Osteocyte (in vitro differentiated cells): ENCODE measurements around the gene LRP1B. TPM values are rescaled to one million over a fixed set of nuclear protein-coding genes. Genes with fewer than 3 reads are reported as not detected.
A peak's percentile ranks its signal among the peaks of the same experiment; 100 is the strongest.

Source experiments
- DNase-seq: peaks from one replicate; pipeline ENCODE4 v3.0.0; 2021; ENCODE audit warnings: mixed read lengths; ENCODE audit not compliant: unreplicated experiment; ENCODE audit errors: extremely low spot score
- H3K27ac Mint-ChIP-seq: one replicate; pipeline ENCODE4 v1.8.0; 2021; ENCODE audit warnings: mild to moderate bottlenecking, mixed read lengths; ENCODE audit not compliant: unreplicated experiment
- H3K27me3 Mint-ChIP-seq: one replicate; pipeline ENCODE4 v1.8.0; 2021; ENCODE audit warnings: mixed read lengths; ENCODE audit not compliant: unreplicated experiment
- H3K36me3 Mint-ChIP-seq: one replicate; pipeline ENCODE4 v1.8.0; 2021; ENCODE audit warnings: mixed read lengths; ENCODE audit not compliant: unreplicated experiment
- H3K4me1 Mint-ChIP-seq: one replicate; pipeline ENCODE4 v1.8.0; 2021; ENCODE audit warnings: mixed read lengths; ENCODE audit not compliant: unreplicated experiment
- H3K4me3 Mint-ChIP-seq: one replicate; pipeline ENCODE4 v1.8.0; 2021; ENCODE audit warnings: mild to moderate bottlenecking, moderate library complexity, mixed read lengths; ENCODE audit not compliant: unreplicated experiment
- H3K9me3 Mint-ChIP-seq: one replicate; pipeline ENCODE4 v1.8.0; 2021; ENCODE audit warnings: mixed read lengths; ENCODE audit not compliant: unreplicated experiment
- total RNA-seq: library from RNA; stranded (reverse); gene quantifications from 2 replicates; pipeline ENCODE4 v1.2.1, GENCODE V29; 2021
- TF ChIP-seq, protein P1 (sequence below): fragments of 200-600 bp; sonication (generic); IDR thresholded peaks from 2 replicates; pipeline ENCODE4 v1.5.0; 2021; ENCODE audit warnings: antibody characterized with exemption, mild to moderate bottlenecking, moderate library complexity

The LRP1B gene
- total RNA-seq, 1 donor from 2014 or later: 3.6 TPM

DNA sequence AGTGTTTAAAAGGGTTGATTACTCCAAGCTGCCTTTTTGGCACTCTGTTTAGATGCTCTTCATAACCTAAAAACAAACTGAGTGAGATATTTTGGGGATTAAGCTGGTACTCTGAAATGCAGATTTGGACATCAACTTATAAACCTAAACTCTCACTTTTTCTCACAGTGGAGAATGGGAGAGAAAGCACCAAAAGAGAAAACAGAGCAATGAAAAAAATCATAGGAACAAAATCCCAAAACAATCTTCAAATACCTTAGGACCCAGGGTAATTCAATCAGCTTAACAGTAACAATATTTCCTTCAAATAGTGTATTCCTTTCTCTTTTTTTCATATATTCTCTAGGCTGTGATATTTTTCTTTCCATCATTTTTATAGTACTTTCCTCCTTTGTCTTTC lies 11.5 kb downstream of the LRP1B start:
- peaks cover 3% of the 10 kb centered on the region for H3K9me3 Mint-ChIP-seq
- no peak overlapping the region for H3K27ac Mint-ChIP-seq
- TF ChIP-seq, protein P1, sequence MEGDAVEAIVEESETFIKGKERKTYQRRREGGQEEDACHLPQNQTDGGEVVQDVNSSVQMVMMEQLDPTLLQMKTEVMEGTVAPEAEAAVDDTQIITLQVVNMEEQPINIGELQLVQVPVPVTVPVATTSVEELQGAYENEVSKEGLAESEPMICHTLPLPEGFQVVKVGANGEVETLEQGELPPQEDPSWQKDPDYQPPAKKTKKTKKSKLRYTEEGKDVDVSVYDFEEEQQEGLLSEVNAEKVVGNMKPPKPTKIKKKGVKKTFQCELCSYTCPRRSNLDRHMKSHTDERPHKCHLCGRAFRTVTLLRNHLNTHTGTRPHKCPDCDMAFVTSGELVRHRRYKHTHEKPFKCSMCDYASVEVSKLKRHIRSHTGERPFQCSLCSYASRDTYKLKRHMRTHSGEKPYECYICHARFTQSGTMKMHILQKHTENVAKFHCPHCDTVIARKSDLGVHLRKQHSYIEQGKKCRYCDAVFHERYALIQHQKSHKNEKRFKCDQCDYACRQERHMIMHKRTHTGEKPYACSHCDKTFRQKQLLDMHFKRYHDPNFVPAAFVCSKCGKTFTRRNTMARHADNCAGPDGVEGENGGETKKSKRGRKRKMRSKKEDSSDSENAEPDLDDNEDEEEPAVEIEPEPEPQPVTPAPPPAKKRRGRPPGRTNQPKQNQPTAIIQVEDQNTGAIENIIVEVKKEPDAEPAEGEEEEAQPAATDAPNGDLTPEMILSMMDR: no peak
- no peaks in the 10 kb centered on the region for H3K36me3 Mint-ChIP-seq
- DNase-seq: no peak
- H3K27me3 Mint-ChIP-seq: no peaks in the 10 kb centered on the region
- H3K4me1 Mint-ChIP-seq: peaks cover 15% of the 10 kb centered on the region
- H3K4me3 Mint-ChIP-seq: no peak overlapping the region

DNA sequence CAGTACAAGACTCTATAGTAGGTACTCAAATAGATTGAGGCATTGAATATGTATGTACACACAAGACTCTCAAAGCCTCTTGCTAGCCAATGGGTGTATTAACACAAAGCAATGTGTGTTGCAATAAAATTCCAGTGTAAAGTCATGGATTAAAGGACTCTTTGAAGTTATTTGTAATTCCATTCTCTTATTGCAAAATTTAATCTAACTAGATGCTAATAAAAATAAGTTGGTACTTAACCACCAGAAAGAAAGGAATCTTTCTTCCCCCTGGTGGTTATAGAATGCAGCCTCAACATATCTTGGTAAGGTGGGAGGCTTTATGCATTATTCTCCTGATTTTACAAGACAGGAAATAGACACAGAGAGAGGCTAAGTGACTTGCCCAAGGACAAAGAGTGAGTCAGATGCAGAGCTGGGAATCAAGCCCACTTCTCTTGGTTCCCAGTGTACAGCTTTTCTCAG lies 18.0 kb downstream of the LRP1B start:
- Mint-ChIP-seq H3K27ac (no peak overlapping the region), H3K36me3 (no peaks in the 10 kb centered on the region), H3K4me3 (no peak overlapping the region), H3K4me1 (peaks cover 10% of the 10 kb centered on the region), H3K27me3 (no peaks in the 10 kb centered on the region), H3K9me3 (peaks cover 7% of the 10 kb centered on the region)
- TF ChIP-seq, protein P1: peak; percentile 54
- DNase-seq: no peak

DNA sequence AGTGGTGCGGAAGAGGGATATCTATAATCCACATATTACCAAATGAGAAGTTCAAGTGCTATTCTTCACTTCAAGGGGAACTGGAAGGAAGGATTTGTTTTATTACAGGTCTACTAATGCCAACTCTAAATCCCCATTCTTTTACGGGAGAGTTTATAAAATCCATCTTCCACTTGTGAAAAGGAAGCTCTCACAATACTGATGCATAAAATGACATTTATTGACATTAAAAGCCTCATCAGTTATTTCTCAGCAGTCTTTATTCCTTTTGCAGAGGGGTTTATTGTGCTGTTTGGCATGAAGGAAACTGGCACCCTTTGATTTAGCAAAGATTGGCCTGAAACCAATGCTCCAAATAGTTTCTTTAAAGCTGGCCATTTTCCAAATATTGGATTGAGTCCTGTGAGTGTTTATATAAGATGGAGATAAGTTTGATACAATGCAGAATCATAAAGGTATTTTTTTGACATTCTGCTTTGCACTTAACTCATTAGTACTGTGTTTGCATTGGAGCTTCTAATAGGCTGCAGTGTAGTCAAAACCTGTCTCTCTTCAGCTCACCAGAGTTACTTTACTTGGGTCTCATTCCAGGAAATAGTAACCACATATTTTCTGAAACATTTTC lies 26.6 kb downstream of the LRP1B start:
- Mint-ChIP-seq H3K36me3 (no peaks in the 10 kb centered on the region), H3K4me1 (no peaks in the 10 kb centered on the region), H3K27me3 (no peaks in the 10 kb centered on the region), H3K4me3 (no peak overlapping the region), H3K27ac (no peak overlapping the region), H3K9me3 (no peaks in the 10 kb centered on the region)
- TF ChIP-seq, protein P1: no peak
- no peak for DNase-seq

DNA sequence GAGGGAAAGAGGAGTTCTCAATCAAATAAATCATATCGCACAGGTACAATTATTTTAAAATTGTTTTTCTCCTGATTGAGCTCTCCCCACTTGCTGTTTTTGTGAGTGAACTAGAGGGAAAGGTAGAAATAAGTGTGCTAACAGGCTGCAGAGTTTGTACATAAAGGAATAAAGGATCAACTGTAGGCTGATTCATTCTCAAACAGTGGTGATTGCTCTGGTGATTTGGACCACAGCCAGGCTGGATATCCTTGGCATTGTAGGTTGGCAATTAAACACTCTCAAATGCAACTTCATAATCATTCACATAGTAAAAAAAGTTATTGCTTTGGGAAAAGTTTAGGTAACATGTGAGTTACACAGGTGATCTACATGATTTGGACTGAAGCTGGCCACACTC lies 29.8 kb downstream of the LRP1B start:
- H3K4me1 Mint-ChIP-seq: no peaks in the 10 kb centered on the region
- H3K36me3 Mint-ChIP-seq: no peaks in the 10 kb centered on the region
- H3K27ac Mint-ChIP-seq: no peak overlapping the region
- no peak overlapping the region for H3K4me3 Mint-ChIP-seq
- no peaks in the 10 kb centered on the region for H3K9me3 Mint-ChIP-seq
- no peak for DNase-seq
- TF ChIP-seq, protein P1: no peak
- H3K27me3 Mint-ChIP-seq: no peaks in the 10 kb centered on the region

DNA sequence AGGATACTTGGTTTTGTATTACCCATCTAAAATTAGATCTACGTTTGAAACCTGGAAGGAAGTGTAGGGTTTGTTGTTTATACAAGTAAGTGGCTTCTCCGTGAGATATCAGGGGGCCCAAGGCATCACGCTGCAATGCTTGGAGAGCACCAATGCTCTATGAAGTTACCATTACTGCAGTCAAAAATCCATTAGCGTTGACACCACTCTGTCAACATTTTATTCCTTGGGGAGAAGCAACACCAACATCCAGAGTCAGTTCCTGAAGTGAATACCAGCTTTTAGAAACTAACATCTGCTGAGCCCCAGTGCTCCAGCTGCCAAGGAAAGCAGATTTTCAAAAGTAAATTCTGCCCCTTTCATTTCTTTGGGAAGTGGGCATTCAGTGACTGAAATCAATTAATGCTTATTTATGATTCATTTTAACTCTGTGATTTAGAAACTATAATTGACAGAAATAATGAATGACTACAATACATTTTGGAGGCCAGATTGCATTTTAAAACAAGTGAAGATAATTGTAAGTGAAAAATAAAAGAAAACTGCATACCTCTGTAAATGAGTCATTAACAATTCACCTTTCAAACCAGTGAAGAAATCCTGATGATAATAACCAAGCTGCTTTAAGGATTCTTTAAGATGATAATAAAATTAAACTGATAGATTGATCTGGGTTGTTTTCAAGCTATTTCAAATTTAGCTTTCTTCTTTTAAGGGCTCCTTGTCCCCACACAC lies 30.5 kb downstream of the LRP1B start:
- H3K4me3 Mint-ChIP-seq: no peak overlapping the region
- no peaks in the 10 kb centered on the region for H3K36me3 Mint-ChIP-seq
- H3K27ac Mint-ChIP-seq: no peak overlapping the region
- H3K9me3 Mint-ChIP-seq: no peaks in the 10 kb centered on the region
- no peak for DNase-seq
- TF ChIP-seq, protein P1: no peak
- H3K4me1 Mint-ChIP-seq: no peaks in the 10 kb centered on the region
- H3K27me3 Mint-ChIP-seq: no peaks in the 10 kb centered on the region
